A549 (cell line): ENCODE data around the gene SH3TC2. TPM values are rescaled to one million over a fixed set of nuclear protein-coding genes. Genes with fewer than 3 reads are reported as not detected.

ENCODE experiments used
- ATAC-seq, 2 experiments: fragments of 200-7000 bp in 1 of 2; fragments of >200 bp in 1 of 2; cut with Nextera tagmentation in 1 of 2; cut with Tn5 transposase in 1 of 2; 3 replicates each; pipeline versions ENCODE4 v1.8.0 to v1.9.1; 2018 to 2020; ENCODE audit warnings: mild to moderate bottlenecking in 1 of 2, moderate library complexity in 1 of 2
- CTCF ChIA-PET: fragments of 300-600 bp; sonication (Branson Sonifier 250); formaldehyde crosslinking; extraction: SDS; loops from one replicate; lab custom pipeline; 2021; ENCODE audit warnings: antibody characterized with exemption, inconsistent platforms; lab: Yijun Ruan, JAX
- POLR2A ChIA-PET: fragments of 350-600 bp; formaldehyde crosslinking; extraction: SDS; loops from one replicate; lab custom pipeline; 2021; ENCODE audit warnings: antibody characterized with exemption, inconsistent platforms; lab: Yijun Ruan, JAX
- DNase-seq, 2 experiments: peaks; one replicate each; pipeline versions ENCODE4 v3.0.0 to v3.0.0-alpha.2; 2011 to 2016; ENCODE audit warnings: low read depth in 1 of 2, low spot score in 1 of 2
- FAIRE-seq: peaks from 2 replicates; lab custom pipeline; 2011; peaks lifted over from hg19 to GRCh38; lab: Jason Lieb, UNC
- H3K27ac ChIP-seq, 2 experiments: fragments of >200 bp; sonication (Bioruptor Twin); formaldehyde crosslinking; 3 replicates each; pipeline ENCODE4 v1.5.1; 2016 to 2017
- H3K4me1 ChIP-seq: fragments of >200 bp; sonication (Bioruptor Twin); formaldehyde crosslinking; 3 replicates; pipeline ENCODE4 v1.6.1; 2016
- H3K4me2 ChIP-seq: fragments of >200 bp; sonication (Bioruptor Twin); formaldehyde crosslinking; 3 replicates; pipeline ENCODE4 v1.6.1; 2016
- H3K4me3 ChIP-seq: fragments of >200 bp; sonication (Bioruptor Twin); formaldehyde crosslinking; 3 replicates; pipeline ENCODE4 v1.5.1; 2016
- H3K9me3 ChIP-seq: fragments of >200 bp; sonication (Bioruptor Twin); formaldehyde crosslinking; 3 replicates; pipeline ENCODE4 v1.6.1; 2016
- CEBPB ChIP-seq, 2 experiments: fragments of >200 bp in 1 of 2; sonication (Bioruptor Twin) in 1 of 2; formaldehyde crosslinking in 1 of 2; IDR thresholded peaks; 2 replicates each; pipeline ENCODE4 v1.6.1; 2012 to 2016
- CTCF ChIP-seq: fragments of >200 bp; sonication (Bioruptor Twin); formaldehyde crosslinking; IDR thresholded peaks from 3 replicates; pipeline ENCODE4 v1.5.1; 2016
- EHF ChIP-seq: fragments of 250-450 bp; sonication (Bioruptor Pico); IDR thresholded peaks from 2 replicates; pipeline ENCODE4 v1.5.0; 2020; ENCODE audit warnings: mild to moderate bottlenecking
- EP300 ChIP-seq, 2 experiments: fragments of >200 bp; sonication (Bioruptor Twin); formaldehyde crosslinking; IDR thresholded peaks; 2 replicates in 1 of 2; 3 replicates in 1 of 2; pipeline ENCODE4 v1.6.1; 2016 to 2017
- FOSB ChIP-seq: fragments of 250-450 bp; sonication (Bioruptor Pico); IDR thresholded peaks from 2 replicates; pipeline ENCODE4 v1.5.0; 2020; ENCODE audit warnings: mild to moderate bottlenecking, moderate library complexity
- FOSL2 ChIP-seq, 2 experiments: fragments of 450-650 bp in 1 of 2; fragments of >200 bp in 1 of 2; sonication (Bioruptor Twin) in 1 of 2; formaldehyde crosslinking; IDR thresholded peaks; 2 replicates each; pipeline versions ENCODE4 v1.5.0 to v1.6.1; 2016 to 2020; ENCODE audit warnings: mild to moderate bottlenecking in 1 of 2, moderate library complexity in 1 of 2
- FOXS1 ChIP-seq: fragments of 250-450 bp; sonication (Bioruptor Pico); IDR thresholded peaks from 2 replicates; pipeline ENCODE4 v1.5.0; 2020; ENCODE audit warnings: mild to moderate bottlenecking, moderate library complexity
- HDAC2 ChIP-seq: fragments of 200-600 bp; sonication (generic); IDR thresholded peaks from 2 replicates; pipeline ENCODE4 v1.6.1; 2016
- HEYL ChIP-seq: fragments of 250-450 bp; sonication (Bioruptor Pico); IDR thresholded peaks from 2 replicates; pipeline ENCODE4 v1.8.0; 2021; ENCODE audit warnings: mild to moderate bottlenecking, moderate library complexity
- HMGXB4 ChIP-seq: fragments of 250-450 bp; sonication (Bioruptor Pico); IDR thresholded peaks from 2 replicates; pipeline ENCODE4 v1.5.0; 2021; ENCODE audit warnings: mild to moderate bottlenecking, moderate library complexity, borderline replicate concordance
- HOXA7 ChIP-seq: fragments of 250-450 bp; sonication (Bioruptor Pico); IDR thresholded peaks from 2 replicates; pipeline ENCODE4 v1.5.0; 2020; ENCODE audit warnings: mild to moderate bottlenecking, moderate library complexity
- KDM1A ChIP-seq: fragments of 200-600 bp; sonication (generic); IDR thresholded peaks from 2 replicates; pipeline ENCODE4 v1.6.1; 2016; ENCODE audit warnings: low read depth, mild to moderate bottlenecking
- KDM5A ChIP-seq: fragments of 200-600 bp; sonication (generic); IDR thresholded peaks from 2 replicates; pipeline ENCODE4 v1.6.1; 2016; ENCODE audit warnings: antibody characterized with exemption, mild to moderate bottlenecking
- MAFK ChIP-seq: fragments of 450-650 bp; IDR thresholded peaks from 2 replicates; pipeline ENCODE4 v1.6.1; 2014; ENCODE audit not compliant: partially characterized antibody
- PBX3 ChIP-seq: IDR thresholded peaks from 2 replicates; pipeline ENCODE4 v1.6.1; 2012
- PHF8 ChIP-seq: fragments of 200-600 bp; sonication (generic); IDR thresholded peaks from 2 replicates; pipeline ENCODE4 v1.6.1; 2016; ENCODE audit warnings: low read depth, mild to moderate bottlenecking, antibody characterized with exemption, moderate library complexity, borderline replicate concordance
- RAD21 ChIP-seq, 2 experiments: fragments of >200 bp in 1 of 2; sonication (Bioruptor Twin) in 1 of 2; formaldehyde crosslinking in 1 of 2; IDR thresholded peaks in 1 of 2; conservative IDR thresholded peaks in 1 of 2; 2 replicates in 1 of 2; 3 replicates in 1 of 2; pipeline ENCODE4 v1.6.1; 2012 to 2018; ENCODE audit warnings: inconsistent platforms in 1 of 2
- SMC3 ChIP-seq: fragments of >200 bp; sonication (Bioruptor Twin); formaldehyde crosslinking; IDR thresholded peaks from 3 replicates; pipeline ENCODE4 v1.6.1; 2018; ENCODE audit warnings: inconsistent platforms
- SREBF2 ChIP-seq: fragments of 450-650 bp; IDR thresholded peaks from 2 replicates; pipeline ENCODE4 v1.6.1; 2014; ENCODE audit warnings: mild to moderate bottlenecking, moderate library complexity
- ZFP36 ChIP-seq: fragments of 450-650 bp; IDR thresholded peaks from 2 replicates; pipeline ENCODE4 v1.6.1; 2014; ENCODE audit warnings: borderline replicate concordance; ENCODE audit not compliant: partially characterized antibody
- ZNF302 ChIP-seq: fragments of 250-450 bp; sonication (Bioruptor Pico); IDR thresholded peaks from 2 replicates; pipeline ENCODE4 v1.9.0; 2021; ENCODE audit warnings: inconsistent platforms, mild to moderate bottlenecking, moderate library complexity
- ZSCAN20 ChIP-seq: fragments of 250-450 bp; sonication (Bioruptor Pico); IDR thresholded peaks from 2 replicates; pipeline ENCODE4 v1.8.0; 2022; ENCODE audit warnings: mild to moderate bottlenecking, moderate library complexity
- WGBS: methylation state at CpG from one replicate; pipeline ENCODE4 v1.1.6; 2017; ENCODE audit errors: missing lambda C conversion rate; 5-methylcytosine and 5-hydroxymethylcytosine counted together
- polyA plus RNA-seq, 4 experiments: library from polyadenylated mRNA; depleted of rRNA in 3 of 4; stranded (reverse); fragments of >200 nt; fragmentation: RNase III in 1 of 4; extraction: RNeasy Plus Mini Kit Qiagen cat#74134 plus additional on column Dnase treatment in 1 of 4; gene quantifications; 2 replicates in 3 of 4; 3 replicates in 1 of 4; pipeline ENCODE4 v1.2.3, GENCODE V29; 2011 to 2017

SH3TC2 gene
- polyA plus RNA-seq, 2 of the 4 experiments (the other 2 are of a cell fraction): 0.06 to 0.34 TPM

GRCh38 chr5:149047462-149047861, 15.4 kb downstream of the SH3TC2 start:
- Histone ChIP-seq H3K27ac (no peak overlapping the region), H3K9me3 (no peaks in the 10 kb centered on the region), H3K4me1 (no peaks in the 10 kb centered on the region), H3K4me2 (no peak overlapping the region), H3K4me3 (no peak overlapping the region)
- ATAC-seq: no peak
- DNase-seq: no peak
- WGBS: 70% methylated on average over 3 of the region's 3 CpGs
- ChIA-PET POLR2A (no interaction called here), CTCF (interaction anchor here (0.7 to 2.2 kb wide), 3 partner anchors 12 to 314 kb away, joined by 3 to 10 read pairs (median 4); no protein-coding TSS in a partner anchor)
- no peak for FAIRE-seq
- no peak for TF ChIP-seq FOXS1
- peak; percentile 26 for TF ChIP-seq MAFK
- TF ChIP-seq, all 56 proteins: peak for 1

- H3K9me3 ChIP-seq: no peaks in the 10 kb centered on the region
- H3K4me2 ChIP-seq: no peak overlapping the region
- POLR2A ChIA-PET: no interaction called here
- DNase-seq (no peak), FAIRE-seq (no peak), ATAC-seq (no peak)
- no peak overlapping the region for H3K4me3 ChIP-seq
- no peak overlapping the region for H3K27ac ChIP-seq
- TF ChIP-seq KDM1A (no peak), SMC3 (no peak), HDAC2 (no peak)
- TF ChIP-seq, all 56 proteins: peak for 0
- H3K4me1 ChIP-seq: no peaks in the 10 kb centered on the region
- WGBS: 61% methylated on average over 2 of the region's 2 CpGs
- CTCF ChIA-PET: interaction anchor here (1.4 to 2.2 kb wide), 2 partner anchors 10 to 11 kb away, joined by 6 to 10 read pairs; no protein-coding TSS in a partner anchor
Observed at GRCh38 chr5:149046196-149046829, 16.5 kb downstream of the SH3TC2 start.

GRCh38 chr5:149045089-149045460, 17.8 kb downstream of the SH3TC2 start:
- no peaks in the 10 kb centered on the region for H3K9me3 ChIP-seq
- ChIA-PET CTCF (interaction anchor here (0.9 to 1.3 kb wide), 5 partner anchors 10 to 326 kb away, joined by 3 to 9 read pairs (median 4); no protein-coding TSS in a partner anchor), POLR2A (no interaction called here)
- no peaks in the 10 kb centered on the region for H3K4me1 ChIP-seq
- ATAC-seq (no peak), FAIRE-seq (peak; percentile 76), DNase-seq (no peak)
- no peak overlapping the region for H3K4me3 ChIP-seq
- TF ChIP-seq PBX3: no peak
- TF ChIP-seq SREBF2: no peak
- TF ChIP-seq HEYL (CRISPR knock-in tag): no peak
- no peak for TF ChIP-seq PHF8
- no peak for TF ChIP-seq RAD21 (conservative IDR thresholded peaks at IDR 0.05 in 1 of 2, IDR thresholded peaks at IDR 0.05 in 1 of 2)
- TF ChIP-seq ZNF302 (CRISPR knock-in tag): no peak
- TF ChIP-seq CTCF: no peak
- no peak for TF ChIP-seq SMC3
- no peak for TF ChIP-seq ZFP36
- no peak for TF ChIP-seq EHF (CRISPR knock-in tag)
- TF ChIP-seq HMGXB4 (CRISPR knock-in tag): no peak
- TF ChIP-seq FOXS1: no peak
- no peak for TF ChIP-seq CEBPB (IDR thresholded peaks at IDR 0.05)
- no peak for TF ChIP-seq FOSB (CRISPR knock-in tag)
- TF ChIP-seq HOXA7: no peak
- no peak for TF ChIP-seq ZSCAN20
- TF ChIP-seq EP300 (IDR thresholded peaks at IDR 0.05): no peak
- TF ChIP-seq KDM5A: no peak
- no peak for TF ChIP-seq FOSL2 (IDR thresholded peaks at IDR 0.05)
- TF ChIP-seq FOSL2 (CRISPR knock-in tag; IDR thresholded peaks at IDR 0.05): no peak
- H3K27ac ChIP-seq: no peak overlapping the region
- no peak overlapping the region for H3K4me2 ChIP-seq
